Endothelial cell of umbilical vein (primary cell): ENCODE measurements around the gene CAMTA1. TPM values are rescaled to one million over a fixed set of nuclear protein-coding genes. Genes with fewer than 3 reads are reported as not detected.

Experiments
- BruUV-seq: library from RNA; stranded (reverse); fragments of 400-500 nt; replicated peaks from 2 replicates; lab custom pipeline; 2021; lab: Mats Ljungman, UMichigan
- CTCF ChIA-PET: fragments of 300-600, 350-600 bp; sonication (Branson Sonifier 250); formaldehyde crosslinking; loops from one replicate; lab custom pipeline; 2021; ENCODE audit warnings: antibody characterized with exemption, inconsistent platforms; lab: Charles Lee
- POLR2A ChIA-PET: fragments of 300-600, 350-600 bp; sonication (Branson Sonifier 250); formaldehyde crosslinking; loops from one replicate; lab custom pipeline; 2021; ENCODE audit warnings: antibody characterized with exemption, inconsistent platforms; lab: Charles Lee
- DNase-seq: peaks from one replicate; pipeline ENCODE4 v3.0.0-alpha.2; 2011; ENCODE audit warnings: low read depth, low spot score
- FAIRE-seq: peaks from 2 replicates; lab custom pipeline; 2011; peaks lifted over from hg19 to GRCh38; lab: Jason Lieb, UNC
- H2AFZ ChIP-seq: 2 replicates; pipeline ENCODE4 v1.6.0; 2012; ENCODE audit warnings: low read depth, low read length, control low read depth, inconsistent platforms
- H3K27ac ChIP-seq: 2 replicates; pipeline ENCODE4 v1.5.1; 2011; ENCODE audit warnings: low read depth, mild to moderate bottlenecking, control low read depth, low read length, moderate library complexity; ENCODE audit not compliant: insufficient read depth
- H3K27me3 ChIP-seq, 2 experiments: 2 replicates each; pipeline versions ENCODE4 v1.6.0 to v1.6.1; 2011; ENCODE audit warnings: low read length in 2 of 2, mixed read lengths in 1 of 2; ENCODE audit not compliant: control insufficient read depth in 2 of 2, insufficient read depth in 2 of 2
- H3K36me3 ChIP-seq, 2 experiments: 2 replicates in 1 of 2; 3 replicates in 1 of 2; pipeline ENCODE4 v1.5.1; 2011; ENCODE audit warnings: low read length in 2 of 2, mild to moderate bottlenecking in 1 of 2, moderate library complexity in 1 of 2; ENCODE audit not compliant: control insufficient read depth in 2 of 2, insufficient read depth in 2 of 2; ENCODE audit errors: extremely low read depth in 1 of 2
- H3K4me1 ChIP-seq: 3 replicates; pipeline ENCODE4 v1.5.1; 2011; ENCODE audit warnings: mild to moderate bottlenecking, low read length; ENCODE audit not compliant: control insufficient read depth, insufficient read depth; ENCODE audit errors: extremely low read depth
- H3K4me2 ChIP-seq: 2 replicates; pipeline ENCODE4 v1.6.1; 2011; ENCODE audit warnings: low read length, control low read depth, mixed read lengths; ENCODE audit not compliant: insufficient read depth
- H3K4me3 ChIP-seq, 3 experiments: fragments of 200-600 bp in 1 of 3; sonication (generic), shearing (Covaris generic) in 1 of 3; replicated peaks in 1 of 3; 2 replicates each; pipeline ENCODE4 v1.5.1; 2011 to 2016; ENCODE audit warnings: control low read depth in 3 of 3, low read length in 3 of 3, mild to moderate bottlenecking in 2 of 3, inconsistent platforms in 1 of 3, low read depth in 1 of 3, moderate library complexity in 1 of 3; ENCODE audit not compliant: insufficient read depth in 1 of 3
- H3K79me2 ChIP-seq: 2 replicates; pipeline ENCODE4 v1.6.0; 2012; ENCODE audit warnings: low read length, inconsistent platforms; ENCODE audit not compliant: control insufficient read depth, insufficient read depth
- H3K9ac ChIP-seq: replicated peaks from 2 replicates; pipeline ENCODE3; 2011; ENCODE audit warnings: low read length, control low read depth; ENCODE audit not compliant: insufficient read depth; ENCODE audit errors: extremely low read depth
- H3K9me1 ChIP-seq: replicated peaks from 3 replicates; pipeline ENCODE4 v1.6.0; 2011; ENCODE audit warnings: mild to moderate bottlenecking, low read length; ENCODE audit not compliant: control insufficient read depth, insufficient read depth; ENCODE audit errors: extremely low read depth
- H3K9me3 ChIP-seq: replicated peaks from 2 replicates; pipeline ENCODE4 v1.5.1; 2012; ENCODE audit warnings: low read length, inconsistent platforms; ENCODE audit not compliant: control insufficient read depth, insufficient read depth
- H4K20me1 ChIP-seq: replicated peaks from 2 replicates; pipeline ENCODE3; 2011; ENCODE audit warnings: mild to moderate bottlenecking, low read length; ENCODE audit not compliant: control insufficient read depth, insufficient read depth; ENCODE audit errors: extremely low read depth
- CTCF ChIP-seq, 2 donors: IDR thresholded peaks; 1 replicate in 1 of 2; 2 replicates in 1 of 2; pipeline ENCODE4 v1.5.1; 2011; ENCODE audit warnings: low read length in 2 of 2, mild to moderate bottlenecking in 2 of 2, moderate library complexity in 2 of 2, control low read depth in 1 of 2, inconsistent platforms in 1 of 2, low read depth in 1 of 2; ENCODE audit not compliant: insufficient read depth in 1 of 2; ENCODE audit errors: extremely low read depth in 1 of 2
- EZH2 ChIP-seq: IDR thresholded peaks from 2 replicates; pipeline ENCODE4 v1.6.1; 2012; ENCODE audit warnings: borderline replicate concordance, low read depth, mild to moderate bottlenecking, moderate library complexity, low read length, inconsistent platforms; ENCODE audit not compliant: severe bottlenecking
- FOS ChIP-seq: IDR thresholded peaks from 2 replicates; pipeline ENCODE4 v1.6.1; 2011; ENCODE audit warnings: mild to moderate bottlenecking, low read length, moderate library complexity, borderline replicate concordance; ENCODE audit not compliant: insufficient read depth
- GATA2 ChIP-seq: IDR thresholded peaks from 2 replicates; pipeline ENCODE4 v1.7.0; 2011; ENCODE audit warnings: low read depth, mild to moderate bottlenecking, moderate library complexity, mixed read lengths, low read length; ENCODE audit not compliant: insufficient read length, insufficient read depth
- JUN ChIP-seq: IDR thresholded peaks from 2 replicates; pipeline ENCODE4 v1.6.1; 2011; ENCODE audit warnings: borderline replicate concordance, low read depth; ENCODE audit not compliant: insufficient read length, insufficient read depth
- MAX ChIP-seq: IDR thresholded peaks from 2 replicates; pipeline ENCODE4 v1.6.1; 2011; ENCODE audit not compliant: insufficient read depth, insufficient read length
- MYC ChIP-seq: IDR thresholded peaks from one replicate; pipeline ENCODE4 v1.6.1; 2011; ENCODE audit warnings: mild to moderate bottlenecking, low read depth, low read length
- POLR2A ChIP-seq: IDR thresholded peaks from 2 replicates; pipeline ENCODE4 v1.6.1; 2012; ENCODE audit warnings: low read depth, mild to moderate bottlenecking, control low read depth, low read length
- POLR2AphosphoS5 ChIP-seq: IDR thresholded peaks from 2 replicates; pipeline ENCODE4 v1.6.1; 2012; ENCODE audit warnings: low read depth, mild to moderate bottlenecking, control low read depth, low read length, moderate library complexity; ENCODE audit not compliant: insufficient read depth
- dilution Hi-C: fragments of 300-500 bp; cut with MboI; formaldehyde crosslinking; loops from one replicate; pipeline ENCODE4 v1.15.0; 2019; ENCODE audit warnings: low sequenced_read_pairs; ENCODE audit not compliant: extremely low pct_ligation_motif_present
- intact Hi-C: fragments of 100-400 bp; cut with micrococcal nuclease; formaldehyde crosslinking; loops from one replicate; pipeline ENCODE4 v1.10.0; 2022
- polyA plus RNA-seq, 4 experiments: library from polyadenylated mRNA; depleted of rRNA in 3 of 4; stranded (reverse) in 3 of 4; unstranded in 1 of 4; fragments of >200 nt; gene quantifications; 2 replicates each; pipeline versions ENCODE4 v1.2.1 to v1.2.3, GENCODE V29; 2011 to 2012; ENCODE audit warnings: missing spikeins in 1 of 4
- total RNA-seq: library from RNA; stranded (reverse); gene quantifications from 2 replicates; pipeline ENCODE4 v1.2.3, GENCODE V29; 2021

The CAMTA1 gene
- total and polyA plus RNA-seq, 2 donors (not counting 3 experiments of a cell fraction or from before 2014, with no cell fraction given), result 50.8 to 92.7 TPM

- Histone ChIP-seq H2AFZ (peak overlapping the region; percentile 60), H3K27ac (no peak overlapping the region), H3K4me2 (peak overlapping the region; percentile 8), H3K79me2 (no peaks in the 10 kb centered on the region), H4K20me1 (no peaks in the 10 kb centered on the region), H3K9me1 (no peaks in the 10 kb centered on the region), H3K27me3 (peaks cover 21 to 26% of the 10 kb centered on the region in 2 experiments), H3K4me1 (no peaks in the 10 kb centered on the region), H3K9me3 (no peaks in the 10 kb centered on the region), H3K4me3 (peak overlapping the region in 2 of 3 experiments; percentile 24 to 43), H3K36me3 (no peaks in the 10 kb centered on the region), H3K9ac (no peak overlapping the region)
- TF ChIP-seq FOS, result no peak
- no peak for TF ChIP-seq MAX
- TF ChIP-seq EZH2, result peak; percentile 82
- dilution Hi-C loops (no loop called here), intact Hi-C loops (loop anchor here (2.0 kb wide), 1 partner anchor 38 kb away; no protein-coding TSS in a partner anchor)
- ChIA-PET POLR2A (interaction anchor here (0.7 kb wide), 1 partner anchor 25 kb away, joined by 4 read pairs; no protein-coding TSS in a partner anchor), CTCF (interaction anchor here (0.7 to 3.4 kb wide), 7 partner anchors 22 to 1500 kb away, joined by 3 to 37 read pairs (median 3); no protein-coding TSS in a partner anchor)
- no TSS peak for BruUV-seq
- FAIRE-seq, result no peak
- DNase-seq, result no peak
Observed at GRCh38 chr1:7705048-7705907, 920.0 kb downstream of the CAMTA1 start.

GRCh38 chr1:7705908-7706216 lies 920.6 kb downstream of the CAMTA1 start:
- no peaks in the 10 kb centered on the region for H3K9me1 ChIP-seq
- intact Hi-C loops, result loop anchor here (2.0 kb wide), 1 partner anchor 39 kb away; no protein-coding TSS in a partner anchor
- H3K36me3 ChIP-seq, result no peaks in the 10 kb centered on the region
- H3K9ac ChIP-seq, result no peak overlapping the region
- TF ChIP-seq CTCF (IDR thresholded peaks at IDR 0.05; ENCODE audit: extremely low read depth in 1 of 2, insufficient read depth in 1 of 2, low read depth in 1 of 2, low read length in 2 of 2), result no peak
- no peak for TF ChIP-seq JUN
- TF ChIP-seq EZH2, result no peak
- no peak for TF ChIP-seq GATA2
- TF ChIP-seq MAX, result no peak
- no peak for TF ChIP-seq MYC
- no peak for TF ChIP-seq POLR2AphosphoS5
- no peak for TF ChIP-seq POLR2A
- no peak for TF ChIP-seq FOS
- CTCF ChIA-PET, result interaction anchor here (0.8 kb wide), 1 partner anchor 26 kb away, joined by 3 read pairs; no protein-coding TSS in a partner anchor
- H3K4me3 ChIP-seq, result no peak overlapping the region
- no peaks in the 10 kb centered on the region for H3K4me1 ChIP-seq
- dilution Hi-C loops, result no loop called here
- POLR2A ChIA-PET, result no interaction called here
- no peak overlapping the region for H3K4me2 ChIP-seq
- DNase-seq (no peak), FAIRE-seq (no peak)
- H2AFZ ChIP-seq, result peak overlapping the region; percentile 60
- H3K27ac ChIP-seq, result no peak overlapping the region
- no peaks in the 10 kb centered on the region for H4K20me1 ChIP-seq
- H3K9me3 ChIP-seq, result no peaks in the 10 kb centered on the region
- no TSS peak for BruUV-seq
- H3K79me2 ChIP-seq, result no peaks in the 10 kb centered on the region
- peaks cover 21 to 25% of the 10 kb centered on the region in 2 experiments for H3K27me3 ChIP-seq
